CD4-positive, alpha-beta T cell treated with Interleukin-2 at 100 ng/mL for 4 hours (primary cell): ENCODE data around the gene MSANTD1.
A peak's percentile ranks its signal among the peaks of the same experiment; 100 is the strongest.
"Not testable (repeated sequence)": the region's sequence is repeated elsewhere in the genome, so short reads cannot be mapped to it uniquely, and the experiment has no call there.

ENCODE experiments used
- DNase-seq: peaks from one replicate; pipeline ENCODE4 v3.0.0-alpha.2; 2020; ENCODE audit warnings: low spot score

The MSANTD1 gene

DNA sequence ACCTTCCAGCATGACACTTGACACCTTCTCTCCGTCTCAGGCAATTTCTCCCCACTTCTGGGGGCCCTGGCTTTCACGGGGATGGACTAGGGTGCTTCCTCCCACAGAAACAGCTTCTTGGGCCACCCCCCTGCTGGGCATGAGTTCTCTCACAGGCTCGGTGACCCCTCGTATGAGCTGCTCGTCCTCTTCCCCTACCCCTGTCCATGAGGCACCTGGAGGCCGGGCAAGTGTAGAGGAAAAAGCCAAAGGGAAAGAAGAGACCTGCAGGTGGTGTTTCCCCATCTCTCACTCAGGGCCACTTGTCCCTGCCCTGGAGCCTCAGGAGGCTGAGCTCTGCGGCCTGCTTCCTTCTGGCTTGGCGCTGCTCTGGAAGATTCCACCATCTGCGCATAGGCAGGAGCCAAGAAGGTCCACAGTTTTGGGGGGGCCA lies 41.9 kb downstream of the MSANTD1 start:
- DNase-seq, result no peak

- DNase-seq, result no peak
These were observed 42.5 kb downstream of the MSANTD1 start for GRCh38 chr4:3291411-3291968.

DNA sequence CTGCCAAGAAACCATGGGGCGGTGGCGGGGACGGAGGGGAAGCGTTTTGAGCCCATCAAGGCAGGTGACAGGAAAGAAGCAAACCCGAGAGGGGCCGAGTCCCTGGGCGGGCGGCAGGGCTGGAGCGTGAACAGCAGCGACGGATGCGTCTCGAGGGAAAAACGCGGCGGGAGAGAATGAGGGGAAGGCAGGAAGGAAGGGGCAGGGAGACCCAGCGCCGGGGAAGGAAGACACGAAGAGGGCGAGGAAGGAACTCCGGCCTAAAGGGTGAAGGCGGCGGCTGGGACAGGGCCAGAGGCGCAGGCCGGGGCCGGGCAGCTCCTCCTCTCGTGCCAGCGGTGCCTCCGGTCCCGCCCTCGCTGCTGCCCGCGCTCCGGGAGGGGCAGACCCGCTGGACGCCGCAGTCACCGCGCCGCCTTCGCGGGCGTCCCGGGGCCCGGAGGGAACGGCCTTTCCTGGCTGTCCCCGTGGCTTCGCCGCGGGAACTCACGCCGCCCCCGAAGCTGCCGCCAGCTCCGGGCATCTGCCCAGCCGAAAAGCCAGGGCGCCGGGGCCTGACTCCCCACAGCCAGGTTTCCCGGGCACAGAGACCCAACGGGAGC lies 43.1 kb downstream of the MSANTD1 start:
- no peak for DNase-seq

DNA sequence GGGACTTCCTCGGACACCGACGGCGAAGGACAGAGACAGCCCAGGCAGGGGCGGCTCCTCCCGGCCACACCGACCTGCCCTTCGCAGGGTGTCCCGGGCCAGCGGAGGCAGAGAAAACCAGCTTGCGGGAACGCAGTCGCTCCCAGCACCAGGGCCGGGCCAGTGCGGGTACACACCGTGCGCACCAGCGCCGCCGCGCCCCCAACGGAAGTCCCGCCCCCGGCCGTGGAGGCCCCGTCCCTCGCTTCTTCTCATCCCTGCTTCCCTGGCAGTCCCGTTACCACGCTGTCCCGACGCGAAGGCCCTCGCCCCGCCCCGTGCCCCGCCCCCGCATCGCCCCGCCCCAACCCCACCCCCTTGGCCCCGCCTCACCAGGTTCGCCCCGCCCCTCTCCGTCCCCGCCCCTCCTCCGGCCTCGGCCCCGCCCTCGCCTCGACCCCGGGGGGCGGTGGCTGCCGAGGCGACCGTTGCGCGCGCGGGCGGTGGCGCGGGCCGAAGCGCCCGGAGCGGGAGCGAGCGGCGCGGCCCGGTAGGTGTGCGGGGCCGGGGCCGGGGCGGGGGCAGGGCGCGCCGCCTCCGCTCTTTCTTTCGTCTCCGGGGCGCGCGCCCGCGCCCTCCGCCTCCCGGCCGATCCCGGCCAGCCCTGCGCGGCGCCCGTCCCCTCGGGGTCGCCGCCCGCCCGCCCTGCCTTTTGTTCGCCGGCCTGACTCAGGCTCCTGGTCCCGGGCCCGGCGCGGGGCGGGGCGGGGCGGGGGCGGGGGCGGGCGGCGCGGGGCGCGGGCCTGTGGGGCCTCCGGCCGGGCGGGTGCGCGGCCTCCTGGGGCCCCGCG lies 43.8 kb downstream of the MSANTD1 start, which contains the start of gene RGS12:
Gene RGS12, plus strand, starts transcription at position 451 of the 830 bp plus-strand sequence. CDS start 23,150 bp downstream, outside the sequence.
- DNase-seq, result peak; percentile 87

DNA sequence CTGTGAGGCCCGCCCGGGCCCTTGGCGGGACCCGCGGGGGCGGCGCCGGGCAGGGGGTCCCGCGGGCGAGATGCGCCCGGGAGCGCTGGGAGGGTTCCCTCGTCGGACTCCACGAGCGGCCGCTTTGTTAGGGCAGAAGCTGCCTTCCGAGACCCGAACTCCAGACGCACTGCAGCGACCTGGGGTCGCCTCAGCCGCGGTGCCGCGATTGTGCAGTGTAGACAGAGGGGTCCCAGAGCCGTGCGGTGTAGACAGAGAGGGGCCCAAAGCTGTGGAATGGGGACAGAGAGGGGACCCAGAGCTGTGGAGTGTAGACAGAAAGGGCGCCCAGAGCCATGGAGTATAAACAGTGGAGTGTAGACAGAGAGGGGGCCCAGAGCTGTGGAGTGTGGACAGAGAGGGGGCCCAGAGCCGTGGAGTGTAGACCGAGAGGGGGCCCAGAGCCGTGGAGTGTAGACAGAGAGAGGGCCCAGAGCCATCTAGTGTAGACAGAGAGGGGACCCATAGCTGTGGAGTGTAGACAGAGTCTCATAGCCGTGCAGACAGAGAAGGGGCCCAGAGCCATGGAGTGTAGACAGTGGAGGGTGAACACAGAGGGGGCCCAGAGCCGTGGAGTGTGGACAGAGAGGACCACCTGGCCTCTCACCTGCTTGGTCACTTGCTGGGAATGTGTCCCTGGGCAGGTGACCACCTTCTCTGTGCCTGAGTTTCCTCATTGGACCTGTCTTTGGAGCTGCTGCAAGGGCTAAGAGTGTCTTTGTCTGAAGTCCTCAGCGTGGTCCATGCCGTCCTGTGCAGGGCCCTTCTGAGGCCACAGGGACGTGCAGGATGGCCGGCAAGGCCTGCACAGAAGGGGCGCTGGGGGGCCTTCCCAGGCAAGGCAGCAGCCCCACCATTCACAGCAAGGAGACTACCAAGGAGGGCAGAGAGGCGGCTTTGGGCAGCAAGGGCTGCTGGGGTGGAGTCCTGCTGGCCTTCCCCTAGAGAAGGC lies 44.7 kb downstream of the MSANTD1 start:
- no peak for DNase-seq

- no peak for DNase-seq
These were observed 45.7 kb downstream of the MSANTD1 start for GRCh38 chr4:3294401-3295241.

DNA sequence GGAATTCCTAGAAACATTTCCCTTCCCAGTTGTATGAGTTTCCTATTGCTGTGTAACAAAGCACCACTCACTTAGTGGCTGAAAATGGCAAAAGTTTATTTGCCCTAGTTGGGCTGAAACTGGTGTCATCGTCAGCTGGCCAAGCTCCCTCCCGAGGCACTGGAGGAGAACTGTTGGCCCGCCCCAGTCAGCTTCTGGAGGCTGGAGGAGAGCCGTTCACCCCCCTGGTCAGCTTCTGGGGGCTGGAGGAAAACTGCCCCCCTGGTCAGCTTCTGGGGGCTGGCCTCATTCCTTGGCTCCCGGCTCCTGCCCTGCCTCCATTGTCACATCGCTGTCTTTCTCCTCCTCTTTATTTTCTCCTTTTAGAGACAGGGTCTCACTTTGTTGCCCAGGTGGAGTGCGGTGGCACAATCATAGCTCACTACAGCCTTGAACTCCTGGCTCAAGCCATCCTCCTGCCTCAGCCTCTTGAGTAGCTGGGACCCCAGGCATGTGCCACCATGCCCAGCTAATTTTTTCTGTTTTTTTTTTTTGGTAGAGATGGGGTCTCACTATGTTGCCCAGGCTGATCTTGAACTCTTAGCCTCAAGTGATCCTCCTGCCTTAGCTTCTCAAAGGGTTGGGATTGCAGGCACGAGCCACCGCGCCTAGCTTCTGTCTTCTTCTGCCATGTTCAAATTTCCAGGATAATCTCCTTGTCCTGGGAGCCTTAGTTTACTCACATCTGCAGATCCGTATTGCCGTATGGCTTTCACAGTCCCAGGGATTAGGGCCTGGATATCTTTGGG lies 47.1 kb downstream of the MSANTD1 start:
- no peak for DNase-seq

GRCh38 chr4:3296651-3297050 lies 47.7 kb downstream of the MSANTD1 start:
- no peak for DNase-seq

GRCh38 chr4:3297066-3297859 lies 48.3 kb downstream of the MSANTD1 start:
- DNase-seq, result no peak

GRCh38 chr4:3299122-3299975 lies 50.4 kb downstream of the MSANTD1 start:
- DNase-seq, result no peak

DNA sequence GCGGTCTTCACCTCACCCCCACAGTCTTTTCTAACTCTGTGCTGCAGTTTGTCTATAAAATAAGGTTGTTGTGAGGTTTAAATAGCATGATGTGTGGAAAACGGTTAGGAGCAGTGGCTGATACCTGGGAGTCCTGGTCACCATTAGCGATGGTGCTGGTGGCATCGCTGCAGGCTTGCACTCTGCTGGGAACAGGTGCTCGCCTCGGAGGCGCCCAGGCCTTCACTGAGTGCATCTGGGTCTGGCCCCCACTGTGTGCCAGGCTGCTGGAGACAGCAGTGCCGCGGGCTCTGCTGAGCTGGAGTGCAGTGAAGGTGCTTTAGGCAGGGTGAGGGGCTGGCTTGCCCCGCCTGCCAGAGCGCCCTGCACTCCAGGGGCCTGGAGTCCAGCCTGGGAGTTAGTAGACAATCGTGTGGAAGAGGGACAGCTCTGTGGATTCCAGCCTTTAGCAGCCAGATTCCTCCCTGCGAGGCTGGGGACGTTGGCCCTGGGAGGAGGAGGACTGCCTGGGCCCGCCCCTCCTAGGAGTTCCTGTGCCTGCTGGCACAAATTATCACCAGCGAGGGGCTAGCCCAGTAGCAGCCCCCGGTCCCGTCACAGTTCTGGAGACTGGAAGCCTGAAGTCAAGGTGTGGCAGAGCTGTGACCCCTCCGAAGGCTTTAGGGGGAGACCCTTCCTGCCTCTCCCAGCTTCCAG lies 51.2 kb downstream of the MSANTD1 start:
- no peak for DNase-seq

- not testable (repeated sequence) for DNase-seq
These were observed 51.9 kb downstream of the MSANTD1 start for GRCh38 chr4:3300882-3301281.

DNA sequence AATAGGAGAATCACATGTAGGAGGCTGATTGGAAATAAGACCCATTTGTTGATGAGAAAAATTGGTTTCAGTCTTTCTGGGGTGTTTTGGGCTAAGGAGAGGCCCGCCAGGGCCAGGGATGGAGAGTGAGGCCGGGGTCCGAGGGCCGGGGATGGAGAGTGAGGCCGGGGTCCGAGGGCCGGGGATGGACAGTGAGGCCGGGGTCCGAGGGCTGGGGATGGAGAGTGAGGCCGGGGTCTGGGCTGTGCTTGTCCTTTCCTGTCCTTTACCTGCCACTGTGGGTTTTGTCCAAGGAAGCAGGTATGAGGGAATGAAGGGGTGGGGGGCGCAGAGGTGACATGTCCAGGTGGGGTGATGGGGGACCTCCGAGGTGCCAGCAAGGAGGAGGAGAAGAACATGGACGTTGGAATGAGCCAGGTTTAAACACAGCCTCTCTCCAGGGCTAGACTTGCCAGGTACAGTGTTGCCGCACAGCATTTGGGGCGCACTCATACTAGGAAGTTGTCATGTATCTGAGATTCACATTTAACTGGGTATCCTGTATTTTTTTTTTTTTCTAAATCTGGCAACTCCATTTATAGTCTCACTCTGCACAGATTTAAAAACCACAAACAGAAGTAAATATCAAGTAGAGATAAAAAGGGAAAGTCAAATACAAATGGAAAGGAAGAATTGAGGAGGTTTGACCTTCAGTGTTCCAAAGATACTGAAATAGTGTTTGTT lies 52.7 kb downstream of the MSANTD1 start:
- no peak for DNase-seq

- peak; percentile 75 for DNase-seq
These were observed 53.3 kb downstream of the MSANTD1 start for GRCh38 chr4:3302173-3302785.

DNA sequence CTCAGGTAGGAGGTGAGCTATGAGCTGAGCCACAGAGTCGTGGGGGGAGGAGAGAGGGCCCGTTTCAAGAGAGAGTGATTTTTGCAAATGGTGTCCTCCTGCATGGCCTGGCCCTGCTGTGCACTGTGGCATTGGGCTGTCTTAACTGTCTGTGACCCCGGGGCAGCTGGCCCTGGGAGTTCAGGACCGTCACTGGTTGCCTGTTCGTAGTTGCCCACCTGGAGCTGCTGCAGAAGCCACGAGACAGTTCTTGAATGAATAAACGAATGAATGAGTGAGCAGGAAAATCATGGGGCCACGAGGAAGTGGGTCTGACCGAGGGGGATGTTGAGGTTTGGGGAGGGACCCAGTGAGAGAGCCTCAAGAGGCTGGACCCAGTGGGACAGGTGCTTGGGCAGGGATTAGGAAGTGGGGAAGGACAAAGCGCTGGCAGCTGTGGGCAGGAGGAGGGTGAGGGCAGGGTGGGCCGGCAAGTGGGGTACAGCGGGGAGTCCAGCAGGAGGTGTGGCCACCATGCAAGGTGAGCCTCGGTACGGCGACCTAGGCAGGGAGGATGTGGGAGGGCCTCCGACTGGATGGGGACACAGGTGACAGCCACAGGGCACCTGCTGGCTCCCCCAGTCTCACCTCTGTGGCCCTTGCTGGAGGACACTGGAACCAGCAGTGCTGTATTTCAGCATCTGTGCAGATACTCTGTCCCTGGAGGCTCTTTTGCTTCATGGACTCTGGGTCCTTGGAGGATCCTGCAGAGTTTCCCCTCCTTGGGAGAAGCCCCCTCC lies 54.0 kb downstream of the MSANTD1 start:
- no peak for DNase-seq

DNA sequence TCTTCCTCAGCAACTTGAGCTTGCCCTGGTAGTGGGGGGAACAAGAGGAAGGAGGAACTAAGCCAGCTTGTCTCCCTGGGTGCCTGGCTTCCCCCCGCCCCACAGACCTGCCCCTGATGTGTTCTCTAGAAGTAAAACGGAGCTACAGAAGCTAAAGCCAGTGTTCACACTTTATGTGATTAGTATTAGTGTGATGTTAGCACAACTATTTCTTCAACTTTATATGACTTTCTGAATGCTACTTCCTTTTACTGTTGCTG lies 54.5 kb downstream of the MSANTD1 start:
- no peak for DNase-seq
